HG03565 (cell line): ENCODE results near the gene OTOGL.

Experiments
- ATAC-seq: cut with Tn5 transposase; IDR thresholded peaks from one replicate; pipeline ENCODE4 v1.9.1; 2021; ENCODE audit warnings: mild to moderate bottlenecking, moderate library complexity; ENCODE audit not compliant: unreplicated experiment

Gene OTOGL

DNA sequence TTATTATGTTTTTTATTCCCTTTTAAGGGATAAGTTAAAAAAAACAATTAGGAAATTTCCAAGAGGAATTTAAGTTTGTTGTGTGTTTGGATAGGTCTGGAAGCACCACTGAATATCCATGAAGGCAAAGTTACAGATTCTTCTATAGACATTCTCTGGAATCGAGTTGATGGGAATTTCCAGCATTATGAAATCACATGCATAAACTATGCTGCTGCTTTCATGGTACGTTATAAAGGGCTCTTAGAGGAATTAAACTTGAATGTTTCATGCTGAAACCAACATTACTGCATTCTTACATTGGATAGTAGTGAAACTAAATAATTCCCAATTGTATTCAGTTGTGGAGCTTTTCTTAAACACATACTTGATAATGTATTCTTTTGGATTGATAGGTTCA, 323.2 kb downstream of the OTOGL start:
- ATAC-seq: no peak
